Stimulated activated CD8-positive, alpha-beta memory T cell treated with anti-CD3 and anti-CD28 coated beads, Interleukin-4, amount 100 ng/mL, for 48 hours (primary cell): Measurements from ENCODE around the gene LAMA4.
A peak's percentile ranks its signal among the peaks of the same experiment; 100 is the strongest.
"Not testable (repeated sequence)": the region's sequence is repeated elsewhere in the genome, so short reads cannot be mapped to it uniquely, and the experiment has no call there.

ENCODE experiments used
- DNase-seq: peaks from one replicate; pipeline ENCODE4 v3.0.0-alpha.2; 2020

The LAMA4 gene

GRCh38 chr6:112141707-112142106 is 112.7 kb downstream of the LAMA4 start:
- DNase-seq: no peak

GRCh38 chr6:112139052-112139451 is 115.3 kb downstream of the LAMA4 start:
- no peak for DNase-seq

- no peak for DNase-seq
Measured at GRCh38 chr6:112130878-112131277, 123.5 kb downstream of the LAMA4 start.

DNA sequence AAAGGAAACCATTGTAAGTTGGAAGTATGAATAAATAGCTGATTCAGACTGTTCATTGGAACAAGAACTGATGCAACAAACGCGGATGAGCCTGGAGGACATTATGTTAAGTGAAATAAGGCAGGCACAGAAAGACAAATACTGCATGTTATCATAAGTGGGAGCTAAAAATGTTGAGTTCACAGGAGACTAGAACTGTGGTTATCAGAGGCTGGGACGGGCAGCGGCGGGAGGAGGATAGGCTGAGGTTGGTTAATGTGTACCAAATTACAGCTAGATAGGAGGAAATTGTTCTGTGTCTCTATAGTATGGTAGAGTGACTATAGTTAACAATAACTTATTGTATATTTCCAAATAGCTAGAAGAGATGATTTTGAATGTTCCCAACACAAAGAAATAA is 126.2 kb downstream of the LAMA4 start:
- DNase-seq: no peak

GRCh38 chr6:112123982-112124381 is 130.4 kb downstream of the LAMA4 start:
- no peak for DNase-seq

GRCh38 chr6:112122756-112123155 is 131.6 kb downstream of the LAMA4 start:
- no peak for DNase-seq

- DNase-seq: no peak
Measured at GRCh38 chr6:112118034-112118433, 136.3 kb downstream of the LAMA4 start.

GRCh38 chr6:112117554-112117953 is 136.8 kb downstream of the LAMA4 start:
- no peak for DNase-seq

- no peak for DNase-seq
Measured at GRCh38 chr6:112116221-112116620, 138.1 kb downstream of the LAMA4 start.

DNA sequence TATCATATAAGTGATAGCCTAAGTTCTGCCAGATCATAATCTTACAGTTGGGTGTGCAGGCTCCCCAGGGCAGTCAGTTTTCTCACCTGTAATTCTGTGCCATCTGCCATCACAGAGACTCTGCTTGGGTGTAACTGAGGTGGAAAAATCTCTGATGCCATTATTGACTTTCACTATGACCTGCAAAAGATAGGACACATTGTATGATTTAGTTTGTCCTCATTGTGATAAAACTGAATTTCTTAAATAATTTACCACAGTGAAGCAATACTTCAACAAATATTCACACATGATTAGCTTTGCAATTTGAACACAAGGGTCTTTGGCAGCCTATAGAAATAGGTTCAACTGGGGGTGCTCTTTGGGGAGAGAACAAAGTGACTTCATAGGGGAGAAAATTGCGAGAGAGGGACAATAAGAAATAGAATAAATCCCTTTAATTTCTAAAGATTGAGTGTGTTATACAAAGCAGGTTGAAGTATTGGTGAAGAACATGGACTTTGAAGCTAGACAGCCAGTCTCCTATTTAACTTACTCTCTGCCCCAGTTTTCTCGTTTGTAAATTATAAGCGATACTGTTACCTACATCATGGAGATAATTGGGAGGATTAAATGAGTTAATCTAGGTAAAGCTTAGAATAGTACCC is 139.7 kb downstream of the LAMA4 start:
- no peak for DNase-seq

DNA sequence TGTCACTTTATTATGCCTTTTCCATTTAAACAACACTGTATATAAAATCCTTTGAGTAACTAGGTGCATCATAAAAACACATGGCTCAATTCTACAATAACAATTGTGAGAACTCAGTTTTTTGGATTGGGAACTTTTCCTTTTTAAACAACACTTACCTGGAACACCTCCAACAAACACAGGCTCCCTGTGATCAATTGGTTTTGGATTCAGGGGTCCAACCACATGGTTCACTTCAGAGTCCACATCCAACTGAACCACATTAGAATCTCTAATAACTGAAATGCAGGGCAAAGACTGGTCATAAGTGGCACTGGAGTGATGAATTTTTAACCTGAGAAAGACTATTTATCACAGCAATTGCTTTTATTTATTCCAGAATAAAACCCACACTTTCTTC is 140.4 kb downstream of the LAMA4 start:
- no peak for DNase-seq

DNA sequence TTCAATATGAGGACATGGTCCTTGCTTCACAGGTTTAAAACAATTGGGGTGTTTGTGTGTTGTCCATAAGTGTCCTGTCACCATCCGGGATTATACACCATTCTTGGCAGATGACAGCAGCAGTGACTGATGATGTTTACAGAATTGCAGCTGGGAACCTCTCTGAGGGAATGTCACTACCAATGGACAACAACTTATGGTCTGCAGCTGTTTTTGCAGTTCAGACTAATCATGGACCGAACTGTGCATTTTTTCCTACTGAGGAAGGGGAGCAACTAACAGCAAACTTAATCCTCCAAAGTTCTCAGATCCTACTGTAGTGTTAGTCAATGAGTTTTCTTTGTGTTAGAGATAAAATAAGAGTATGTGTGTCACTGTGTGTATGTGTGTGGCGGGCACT is 140.9 kb downstream of the LAMA4 start:
- no peak for DNase-seq

GRCh38 chr6:112109262-112109661 is 145.1 kb downstream of the LAMA4 start:
- no peak for DNase-seq

DNA sequence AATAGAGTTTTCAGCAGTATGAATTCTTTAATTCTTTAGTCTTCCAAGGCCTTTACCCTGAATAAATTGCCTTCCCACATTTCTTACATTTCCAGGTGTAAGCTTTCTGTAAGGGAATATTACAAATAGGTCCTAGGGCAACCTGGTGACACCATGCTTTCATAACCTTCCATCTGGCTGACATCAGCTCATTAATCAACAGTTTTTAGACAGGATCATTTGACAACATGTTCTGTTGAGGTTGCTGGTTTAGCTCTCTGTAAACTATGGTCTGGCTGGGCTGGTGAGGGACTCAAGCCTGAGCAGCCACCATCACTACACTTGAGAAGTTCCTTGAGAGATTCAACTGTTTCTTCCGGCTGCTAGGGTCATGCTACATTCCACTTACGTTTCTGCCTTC is 147.8 kb downstream of the LAMA4 start:
- DNase-seq: no peak

DNA sequence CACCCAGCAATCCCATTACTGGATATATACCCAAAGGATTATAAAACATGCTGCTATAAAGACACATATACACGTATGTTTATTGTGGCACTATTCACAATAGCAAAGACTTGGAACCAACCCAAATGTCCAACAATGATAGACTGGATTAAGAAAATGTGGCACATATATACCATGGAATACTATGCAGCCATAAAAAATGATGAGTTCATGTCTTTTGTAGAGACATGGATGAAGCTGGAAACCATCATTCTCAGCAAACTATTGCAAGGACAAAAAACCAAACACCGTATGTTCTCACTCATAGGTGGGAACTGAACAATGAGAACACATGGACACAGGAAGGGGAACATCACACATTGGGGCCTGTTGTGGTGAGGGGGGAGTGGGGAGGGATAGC is 148.3 kb downstream of the LAMA4 start:
- DNase-seq: not testable (repeated sequence)

- no peak for DNase-seq
Measured at GRCh38 chr6:112100561-112100960, 153.8 kb downstream of the LAMA4 start.

GRCh38 chr6:112096901-112097300 is 157.5 kb downstream of the LAMA4 start:
- DNase-seq: no peak

DNA sequence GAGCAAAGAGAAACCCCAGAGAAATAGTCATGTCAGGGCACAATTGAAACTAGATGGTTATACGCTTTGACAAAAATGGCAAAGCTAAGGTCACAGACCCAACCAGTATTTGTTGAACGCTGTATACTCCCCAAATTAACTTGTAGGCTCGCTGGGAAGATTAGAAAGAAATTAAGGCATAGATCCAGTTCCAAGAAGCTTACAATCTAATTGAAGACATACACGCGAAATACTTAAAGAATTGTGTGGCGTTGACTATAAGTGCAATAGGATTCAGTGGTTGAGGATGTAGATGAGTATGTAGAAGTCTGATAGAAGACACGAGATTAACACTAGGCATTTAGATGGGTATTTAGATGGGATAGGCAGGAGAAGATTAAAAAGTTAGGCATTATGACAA is 166.5 kb downstream of the LAMA4 start:
- no peak for DNase-seq

GRCh38 chr6:112087136-112087911 is 167.0 kb downstream of the LAMA4 start, which contains the start of the genes FAM229B and TUBE1:
TSS of gene FAM229B (plus strand) at chr6:112087591. CDS start at chr6:112099284, 11,693 bp downstream.
TSS of gene TUBE1 (minus strand) at chr6:112087482. CDS start at chr6:112087434, 48 bp downstream.
- peak; percentile 88 for DNase-seq

GRCh38 chr6:112086744-112087135 is 167.6 kb downstream of the LAMA4 start:
- DNase-seq: no peak

DNA sequence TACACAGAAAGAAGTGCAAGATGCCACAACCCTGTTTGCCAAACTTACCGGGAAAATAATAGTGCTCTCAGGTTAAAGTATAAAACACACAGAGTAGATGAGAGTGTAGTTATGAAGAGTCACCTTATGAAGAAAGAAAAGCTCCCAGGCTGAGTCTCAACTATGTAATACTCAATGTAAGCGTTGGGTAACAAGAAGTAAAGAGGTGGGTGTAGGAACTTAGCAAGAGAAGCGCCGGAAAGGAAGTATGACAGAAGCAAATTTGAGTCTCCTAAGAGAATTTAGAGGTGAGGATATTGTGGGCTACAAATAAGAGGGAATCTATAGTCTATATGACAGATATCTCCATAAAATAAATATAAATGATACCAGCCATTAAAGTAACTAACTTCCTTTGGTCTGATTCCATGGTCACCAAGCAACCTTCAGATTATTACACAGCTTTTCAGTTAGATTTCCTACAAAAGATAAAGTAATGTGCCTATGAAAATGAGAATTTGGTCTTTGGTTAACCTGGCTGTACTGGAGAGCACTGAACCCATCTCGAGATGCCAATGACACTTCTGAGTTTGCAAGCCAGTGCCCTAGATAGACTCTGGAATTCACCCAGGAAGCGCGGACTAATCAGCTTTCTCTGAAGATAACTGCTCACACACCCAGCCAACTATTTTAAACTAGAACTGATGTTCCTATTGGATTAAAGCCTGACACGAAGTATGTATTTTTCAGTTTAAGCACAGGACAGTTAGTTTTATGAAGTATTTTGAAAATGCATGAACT is 168.9 kb downstream of the LAMA4 start:
- no peak for DNase-seq

GRCh38 chr6:112081569-112081968 is 172.8 kb downstream of the LAMA4 start:
- no peak for DNase-seq

GRCh38 chr6:112066606-112067005 is 187.8 kb downstream of the LAMA4 start:
- DNase-seq: no peak
